Measurements from ENCODE around the gene IQGAP2. TPM values are rescaled to one million over a fixed set of nuclear protein-coding genes. Genes with fewer than 3 reads are reported as not detected.

IQGAP2 gene
- polyA plus RNA-seq, 1 donor (not counting 4 experiments of a cell fraction or from before 2014, with no cell fraction given): 0.14 TPM

GRCh38 chr5:76545184-76545583, 142.1 kb downstream of the IQGAP2 start:
- peaks cover 5% of the 10 kb centered on the region for H3K27me3 ChIP-seq (ENCODE audit: control insufficient read depth, extremely low read depth, insufficient read depth, low read length)
- no peaks in the 10 kb centered on the region for H3K9me1 ChIP-seq (ENCODE audit: control insufficient read depth, extremely low read depth, insufficient read depth, low read length)
- no peak for TF ChIP-seq EZH2 (IDR thresholded peaks at IDR 0.05; ENCODE audit: low read length)
- no peak overlapping the region for H2AFZ ChIP-seq (ENCODE audit: control insufficient read depth, low read length)
- no peaks in the 10 kb centered on the region for H3K79me2 ChIP-seq (ENCODE audit: control insufficient read depth, insufficient read depth, low read length)
- H3K9me3 ChIP-seq (ENCODE audit: control insufficient read depth, low read depth, low read length): no peaks in the 10 kb centered on the region
- H3K4me1 ChIP-seq (ENCODE audit: control insufficient read depth, extremely low read depth, insufficient read depth, low read length): no peaks in the 10 kb centered on the region
- H3K4me3 ChIP-seq (ENCODE audit: control insufficient read depth in 2 of 3, extremely low read depth in 1 of 3, insufficient read depth in 2 of 3, low read depth in 1 of 3, low read length in 3 of 3): no peak overlapping the region
- no peak for DNase-seq (ENCODE audit: low read depth, low spot score)
- H3K36me3 ChIP-seq (ENCODE audit: control insufficient read depth in 2 of 2, extremely low read depth in 1 of 2, insufficient read depth in 2 of 2, low read length in 2 of 2): no peaks in the 10 kb centered on the region
- H3K27ac ChIP-seq (ENCODE audit: control insufficient read depth, insufficient read depth, low read length): no peak overlapping the region
- no peak for FAIRE-seq
- dilution Hi-C loops (cut with MboI; ENCODE audit: extremely low pct_ligation_motif_present, low sequenced_read_pairs): no loop called here
- H3K4me2 ChIP-seq (ENCODE audit: control insufficient read depth, extremely low read depth, insufficient read depth, low read depth, low read length): no peak overlapping the region
- H4K20me1 ChIP-seq (ENCODE audit: control insufficient read depth, extremely low read depth, insufficient read depth, low read length): no peaks in the 10 kb centered on the region
- no peak overlapping the region for H3K9ac ChIP-seq (ENCODE audit: control insufficient read depth, extremely low read depth, insufficient read depth, low read length)

- dilution Hi-C loops (cut with MboI; ENCODE audit: extremely low pct_ligation_motif_present, low sequenced_read_pairs): no loop called here
- no peaks in the 10 kb centered on the region for H3K9me3 ChIP-seq (ENCODE audit: control insufficient read depth, low read depth, low read length)
- H3K79me2 ChIP-seq (ENCODE audit: control insufficient read depth, insufficient read depth, low read length): no peaks in the 10 kb centered on the region
- TF ChIP-seq EZH2 (IDR thresholded peaks at IDR 0.05; ENCODE audit: low read length): no peak
- TF ChIP-seq, protein P1, sequence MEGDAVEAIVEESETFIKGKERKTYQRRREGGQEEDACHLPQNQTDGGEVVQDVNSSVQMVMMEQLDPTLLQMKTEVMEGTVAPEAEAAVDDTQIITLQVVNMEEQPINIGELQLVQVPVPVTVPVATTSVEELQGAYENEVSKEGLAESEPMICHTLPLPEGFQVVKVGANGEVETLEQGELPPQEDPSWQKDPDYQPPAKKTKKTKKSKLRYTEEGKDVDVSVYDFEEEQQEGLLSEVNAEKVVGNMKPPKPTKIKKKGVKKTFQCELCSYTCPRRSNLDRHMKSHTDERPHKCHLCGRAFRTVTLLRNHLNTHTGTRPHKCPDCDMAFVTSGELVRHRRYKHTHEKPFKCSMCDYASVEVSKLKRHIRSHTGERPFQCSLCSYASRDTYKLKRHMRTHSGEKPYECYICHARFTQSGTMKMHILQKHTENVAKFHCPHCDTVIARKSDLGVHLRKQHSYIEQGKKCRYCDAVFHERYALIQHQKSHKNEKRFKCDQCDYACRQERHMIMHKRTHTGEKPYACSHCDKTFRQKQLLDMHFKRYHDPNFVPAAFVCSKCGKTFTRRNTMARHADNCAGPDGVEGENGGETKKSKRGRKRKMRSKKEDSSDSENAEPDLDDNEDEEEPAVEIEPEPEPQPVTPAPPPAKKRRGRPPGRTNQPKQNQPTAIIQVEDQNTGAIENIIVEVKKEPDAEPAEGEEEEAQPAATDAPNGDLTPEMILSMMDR (optimal IDR thresholded peaks at IDR 0.05 in 1 of 3, IDR thresholded peaks at IDR 0.05 in 1 of 3, conservative IDR thresholded peaks at IDR 0.05 in 1 of 3; ENCODE audit: extremely low read depth in 1 of 3, insufficient read depth in 2 of 3, low read length in 3 of 3): no peak
- H3K36me3 ChIP-seq (ENCODE audit: control insufficient read depth in 2 of 2, extremely low read depth in 1 of 2, insufficient read depth in 2 of 2, low read length in 2 of 2): no peaks in the 10 kb centered on the region
- FAIRE-seq: peak; percentile 46
- no peak overlapping the region for H3K9ac ChIP-seq (ENCODE audit: control insufficient read depth, extremely low read depth, insufficient read depth, low read length)
- no peak overlapping the region for H2AFZ ChIP-seq (ENCODE audit: control insufficient read depth, low read length)
- H3K27me3 ChIP-seq (ENCODE audit: control insufficient read depth, extremely low read depth, insufficient read depth, low read length): peaks cover 5% of the 10 kb centered on the region
- H3K9me1 ChIP-seq (ENCODE audit: control insufficient read depth, extremely low read depth, insufficient read depth, low read length): no peaks in the 10 kb centered on the region
- H3K4me1 ChIP-seq (ENCODE audit: control insufficient read depth, extremely low read depth, insufficient read depth, low read length): no peaks in the 10 kb centered on the region
- H3K27ac ChIP-seq (ENCODE audit: control insufficient read depth, insufficient read depth, low read length): no peak overlapping the region
- no peak overlapping the region for H3K4me3 ChIP-seq (ENCODE audit: control insufficient read depth in 2 of 3, extremely low read depth in 1 of 3, insufficient read depth in 2 of 3, low read depth in 1 of 3, low read length in 3 of 3)
- DNase-seq (ENCODE audit: low read depth, low spot score): no peak
- no peaks in the 10 kb centered on the region for H4K20me1 ChIP-seq (ENCODE audit: control insufficient read depth, extremely low read depth, insufficient read depth, low read length)
- no peak overlapping the region for H3K4me2 ChIP-seq (ENCODE audit: control insufficient read depth, extremely low read depth, insufficient read depth, low read depth, low read length)
Measured at GRCh38 chr5:76546497-76547102, 143.5 kb downstream of the IQGAP2 start.

Data from keratinocyte (primary cell).